Thoracic aorta (tissue), 2 donors: ENCODE data around the gene GPR137. TPM values are rescaled to one million over a fixed set of nuclear protein-coding genes. Genes with fewer than 3 reads are reported as not detected.
A peak's percentile ranks its signal among the peaks of the same experiment; 100 is the strongest.

ENCODE experiments used
- ATAC-seq: fragments of 150-250 bp; one replicate; pipeline ENCODE4 v1.8.0; 2017; ENCODE audit warnings: low read depth; ENCODE audit not compliant: insufficient number of reproducible peaks, low FRiP score
- DNase-seq: peaks from one replicate; pipeline ENCODE4 v3.0.0-alpha.2; 2020; ENCODE audit warnings: low spot score
- H3K27ac ChIP-seq, 2 donors: fragments of 200-600 bp; sonication (generic); 1 replicate in 1 of 2; 2 replicates in 1 of 2; pipeline ENCODE4 v1.5.1; 2016; ENCODE audit warnings: mild to moderate bottlenecking in 2 of 2, moderate library complexity in 2 of 2
- H3K27me3 ChIP-seq: fragments of 200-600 bp; sonication (generic); replicated peaks from 2 replicates; pipeline ENCODE4 v1.6.0; 2016; ENCODE audit warnings: mild to moderate bottlenecking; ENCODE audit not compliant: insufficient read depth
- H3K36me3 ChIP-seq: fragments of 200-600 bp; sonication (generic); one replicate; pipeline ENCODE4 v1.5.1; 2016
- H3K4me1 ChIP-seq, 2 donors: fragments of 200-600 bp; sonication (generic); 1 replicate in 1 of 2; 2 replicates in 1 of 2; pipeline versions ENCODE4 v1.5.1 to v1.6.0; 2016; ENCODE audit warnings: low read depth in 2 of 2, mild to moderate bottlenecking in 1 of 2; ENCODE audit not compliant: control insufficient read depth in 1 of 2
- H3K4me3 ChIP-seq: fragments of 200-600 bp; sonication (generic); 2 replicates; pipeline ENCODE4 v1.5.1; 2016; ENCODE audit warnings: mild to moderate bottlenecking
- H3K9me3 ChIP-seq: fragments of 200-600 bp; sonication (generic); 2 replicates; pipeline ENCODE4 v1.5.1; 2016
- total RNA-seq, 2 donors: library from RNA; depleted of rRNA; stranded (reverse); fragments of >200 nt; gene quantifications; one replicate each; pipeline versions ENCODE4 v1.1.0 to v1.2.3, GENCODE V29; 2016
- TF ChIP-seq, protein P1 (sequence below): fragments of 200-600 bp; sonication (generic); IDR thresholded peaks from one replicate; pipeline ENCODE4 v1.5.1; 2019; ENCODE audit warnings: antibody characterized with exemption

The GPR137 gene
- total RNA-seq, 2 donors from 2014 or later = 8.7 to 19.0 TPM

DNA sequence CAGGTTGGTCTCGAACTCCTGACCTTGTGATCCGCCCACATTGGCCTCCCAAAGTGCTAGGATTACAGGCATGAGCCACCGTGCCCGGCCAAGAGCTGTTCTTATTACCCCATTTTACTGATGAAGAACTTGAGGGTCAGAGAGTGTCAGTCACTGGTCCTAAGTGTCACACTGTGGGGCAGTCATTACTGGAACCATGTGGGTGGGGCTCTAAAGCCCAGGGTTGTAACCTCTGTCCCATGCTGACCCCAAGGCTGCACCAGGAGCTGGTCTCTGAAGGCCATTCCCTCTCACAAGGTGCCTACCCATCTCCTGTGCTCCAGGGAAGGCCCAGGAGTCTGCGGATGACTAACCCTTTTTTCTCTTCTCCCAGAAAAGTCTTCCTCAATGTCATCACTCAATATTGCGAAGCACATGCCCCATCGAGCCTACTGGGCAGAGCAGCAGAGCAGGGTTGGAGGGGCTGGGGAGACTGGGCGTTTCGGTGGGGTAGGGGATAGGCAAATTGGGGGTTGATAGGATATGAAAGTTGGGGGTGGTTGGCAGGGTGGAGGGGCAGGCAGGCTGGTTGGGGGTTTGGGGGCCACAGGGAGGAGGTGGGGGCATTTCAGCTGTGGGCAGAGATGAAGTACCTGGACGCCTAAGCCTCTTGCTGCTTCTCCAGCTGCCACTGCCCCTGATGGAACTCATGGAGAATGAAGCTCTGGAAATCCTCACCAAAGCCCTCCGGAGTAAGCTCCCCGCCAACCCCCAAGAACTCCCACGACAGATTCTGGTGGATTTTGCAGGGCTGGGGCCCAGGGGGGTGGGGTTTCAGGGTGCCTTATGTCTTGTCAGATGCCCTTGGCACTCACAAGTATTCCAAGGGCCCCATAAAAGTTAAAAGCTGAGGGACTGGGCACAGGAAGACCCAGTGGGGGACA, 17.7 kb downstream of the GPR137 start:
- TF ChIP-seq, protein P1, sequence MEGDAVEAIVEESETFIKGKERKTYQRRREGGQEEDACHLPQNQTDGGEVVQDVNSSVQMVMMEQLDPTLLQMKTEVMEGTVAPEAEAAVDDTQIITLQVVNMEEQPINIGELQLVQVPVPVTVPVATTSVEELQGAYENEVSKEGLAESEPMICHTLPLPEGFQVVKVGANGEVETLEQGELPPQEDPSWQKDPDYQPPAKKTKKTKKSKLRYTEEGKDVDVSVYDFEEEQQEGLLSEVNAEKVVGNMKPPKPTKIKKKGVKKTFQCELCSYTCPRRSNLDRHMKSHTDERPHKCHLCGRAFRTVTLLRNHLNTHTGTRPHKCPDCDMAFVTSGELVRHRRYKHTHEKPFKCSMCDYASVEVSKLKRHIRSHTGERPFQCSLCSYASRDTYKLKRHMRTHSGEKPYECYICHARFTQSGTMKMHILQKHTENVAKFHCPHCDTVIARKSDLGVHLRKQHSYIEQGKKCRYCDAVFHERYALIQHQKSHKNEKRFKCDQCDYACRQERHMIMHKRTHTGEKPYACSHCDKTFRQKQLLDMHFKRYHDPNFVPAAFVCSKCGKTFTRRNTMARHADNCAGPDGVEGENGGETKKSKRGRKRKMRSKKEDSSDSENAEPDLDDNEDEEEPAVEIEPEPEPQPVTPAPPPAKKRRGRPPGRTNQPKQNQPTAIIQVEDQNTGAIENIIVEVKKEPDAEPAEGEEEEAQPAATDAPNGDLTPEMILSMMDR = no peak
- peaks cover 13 to 45% of the 10 kb centered on the region in 2 donors for H3K4me1 ChIP-seq
- H3K36me3 ChIP-seq = no peaks in the 10 kb centered on the region
- no peaks in the 10 kb centered on the region for H3K9me3 ChIP-seq
- ATAC-seq = no peak
- no peak overlapping the region for H3K27ac ChIP-seq
- H3K27me3 ChIP-seq = peaks cover 2% of the 10 kb centered on the region
- H3K4me3 ChIP-seq = no peak overlapping the region
- DNase-seq = no peak

DNA sequence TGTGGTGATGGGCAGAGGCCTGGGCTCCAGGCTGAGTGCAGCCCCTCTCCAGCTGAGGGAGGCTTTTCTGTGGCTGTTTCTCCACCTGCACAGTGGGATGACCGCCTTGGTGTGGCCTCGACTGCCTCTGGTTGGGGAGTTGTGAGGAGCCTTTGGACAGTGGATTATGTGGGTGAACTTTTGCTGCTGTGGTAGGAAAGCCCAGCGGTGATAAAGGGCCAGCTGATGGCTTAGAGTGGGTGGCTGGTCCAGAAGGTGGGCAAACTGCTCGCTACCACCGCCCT, 18.3 kb downstream of the GPR137 start:
- peaks cover 13 to 44% of the 10 kb centered on the region in 2 donors for H3K4me1 ChIP-seq
- ATAC-seq = no peak
- H3K9me3 ChIP-seq = no peaks in the 10 kb centered on the region
- no peak for DNase-seq
- no peaks in the 10 kb centered on the region for H3K27me3 ChIP-seq
- no peak overlapping the region for H3K27ac ChIP-seq
- no peaks in the 10 kb centered on the region for H3K36me3 ChIP-seq
- peak overlapping the region; percentile 92 for H3K4me3 ChIP-seq
- TF ChIP-seq, protein P1 = no peak

DNA sequence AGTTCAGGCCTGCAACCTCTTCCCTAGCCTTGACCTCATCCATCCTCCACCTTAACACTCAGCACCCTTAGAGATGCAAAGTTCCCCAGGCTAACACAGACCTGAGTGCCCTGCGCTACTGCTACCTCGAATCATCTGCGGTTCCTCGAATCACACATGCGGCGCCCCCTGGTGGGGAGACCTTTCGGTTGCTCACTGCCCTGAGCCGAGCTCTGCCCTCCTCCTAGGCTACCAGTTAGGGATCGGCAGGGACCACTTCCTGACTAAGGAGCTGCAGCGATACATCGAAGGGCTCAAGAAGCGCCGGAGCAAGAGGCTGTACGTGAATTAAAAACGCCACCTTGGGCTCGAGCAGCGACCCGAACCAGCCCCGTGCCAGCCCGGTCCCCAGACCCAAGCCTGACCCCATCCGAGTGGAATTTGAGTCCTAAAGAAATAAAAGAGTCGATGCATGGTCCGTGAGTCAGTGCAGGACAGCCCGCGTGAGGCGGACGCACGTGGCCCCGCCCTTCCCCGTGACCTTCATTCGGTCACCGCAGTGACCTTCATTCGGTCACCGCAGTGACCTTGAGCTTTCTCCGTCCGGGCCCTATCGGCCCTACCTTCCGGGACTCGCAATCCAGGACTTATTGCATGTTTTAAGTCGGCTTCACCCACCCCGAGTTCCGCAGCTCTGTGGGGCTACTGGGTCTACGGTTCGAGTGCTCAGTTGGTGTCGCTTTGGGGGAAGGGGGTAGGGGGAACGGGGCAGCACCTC, 18.8 kb downstream of the GPR137 start:
- no peaks in the 10 kb centered on the region for H3K36me3 ChIP-seq

DNA sequence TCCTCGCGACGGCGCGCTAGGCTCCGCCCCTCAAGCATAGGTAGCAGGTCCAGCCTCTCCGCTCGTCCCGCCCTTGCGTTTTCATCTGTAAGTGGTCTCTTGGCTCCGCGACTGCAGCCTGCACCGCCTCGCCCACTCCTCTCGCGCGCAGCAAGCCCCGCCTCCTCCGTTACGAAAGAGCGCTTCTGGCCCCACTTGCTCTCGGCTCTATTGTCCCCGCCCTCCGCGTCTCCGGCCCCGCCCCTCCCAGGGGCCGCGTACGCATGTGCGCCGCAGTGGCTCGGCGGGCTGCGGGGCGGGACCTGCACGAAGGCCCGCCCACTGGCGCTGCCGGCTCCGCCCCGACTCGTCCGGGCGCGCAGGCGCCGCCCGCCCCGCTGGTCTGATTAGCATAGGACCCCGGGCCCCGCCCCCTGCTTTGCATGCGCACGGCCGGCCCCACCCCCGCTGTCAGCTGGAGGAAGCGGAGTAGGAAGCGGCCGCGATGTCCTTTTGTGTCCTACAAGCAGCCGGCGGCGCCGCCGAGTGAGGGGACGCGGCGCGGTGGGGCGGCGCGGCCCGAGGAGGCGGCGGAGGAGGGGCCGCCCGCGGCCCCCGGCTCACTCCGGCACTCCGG, 19.5 kb downstream of the GPR137 start, which contains the start of gene ESRRA:
Gene ESRRA (plus strand): TSS at position 450 of the 616 bp plus-strand sequence. CDS start 1,656 bp downstream, outside the sequence.
- Histone ChIP-seq H3K27me3 (no peaks in the 10 kb centered on the region), H3K36me3 (no peaks in the 10 kb centered on the region), H3K27ac (peak within 1 kb of the TSS; percentile 64 to 66), H3K9me3 (no peaks in the 10 kb centered on the region), H3K4me1 (peaks cover 7 to 32% of the 10 kb centered on the region in 2 donors), H3K4me3 (peak within 1 kb of the TSS; percentile 92)
- DNase-seq = peak; percentile 100
- peak; percentile 72 for ATAC-seq
- TF ChIP-seq, protein P1 = no peak

More for the DNA sequence above, 18.8 kb downstream of the GPR137 start:
- DNase-seq (peak; percentile 77), ATAC-seq (peak; percentile 14)
- peak overlapping the region; percentile 92 for H3K4me3 ChIP-seq
- peak overlapping the region; percentile 43 to 64 for H3K27ac ChIP-seq
- TF ChIP-seq, protein P1 = peak; percentile 86
- peaks cover 12 to 39% of the 10 kb centered on the region in 2 donors for H3K4me1 ChIP-seq
- H3K9me3 ChIP-seq = no peaks in the 10 kb centered on the region
- H3K27me3 ChIP-seq = no peaks in the 10 kb centered on the region
